Loucy (cell line): Measurements from ENCODE around the gene APOC4.

Source experiments
- H2AFZ ChIP-seq: fragments of 200-600 bp; sonication (generic); 2 replicates; pipeline ENCODE4 v1.6.0; 2016; ENCODE audit warnings: antibody characterized with exemption, mild to moderate bottlenecking, low read length, moderate library complexity
- H3F3A ChIP-seq: fragments of 200-600 bp; 2 replicates; pipeline ENCODE4 v1.6.0; 2016; ENCODE audit warnings: antibody characterized with exemption, low read depth, mild to moderate bottlenecking
- H3K27me3 ChIP-seq: fragments of 200-600 bp; sonication (generic); 2 replicates; pipeline ENCODE4 v1.6.1; 2014; ENCODE audit warnings: low read length, mild to moderate bottlenecking; ENCODE audit not compliant: insufficient read depth, poor library complexity, severe bottlenecking
- H3K36me3 ChIP-seq: fragments of 200-600 bp; sonication (generic); 2 replicates; pipeline ENCODE4 v1.6.1; 2016; ENCODE audit warnings: low read length; ENCODE audit not compliant: insufficient read depth
- H3K4me1 ChIP-seq: fragments of 200-600 bp; sonication (generic); 2 replicates; pipeline ENCODE4 v1.5.1; 2014; ENCODE audit warnings: low read length, mild to moderate bottlenecking; ENCODE audit not compliant: insufficient read depth, poor library complexity, severe bottlenecking
- H3K4me2 ChIP-seq: fragments of 200-600 bp; sonication (generic); 2 replicates; pipeline ENCODE4 v1.6.0; 2014; ENCODE audit warnings: antibody characterized with exemption, low read length, low read depth, mild to moderate bottlenecking; ENCODE audit not compliant: poor library complexity, severe bottlenecking
- H3K4me3 ChIP-seq: fragments of 200-600 bp; sonication (generic); 2 replicates; pipeline ENCODE4 v1.5.1; 2014; ENCODE audit warnings: low read length, mild to moderate bottlenecking, mixed read lengths; ENCODE audit not compliant: poor library complexity, severe bottlenecking
- H3K79me2 ChIP-seq: fragments of 200-600 bp; sonication (generic); 2 replicates; pipeline ENCODE4 v1.6.1; 2014; ENCODE audit warnings: low read length; ENCODE audit not compliant: insufficient read depth
- H3K9ac ChIP-seq: fragments of 200-600 bp; sonication (generic); 2 replicates; pipeline ENCODE4 v1.6.0; 2014; ENCODE audit warnings: mild to moderate bottlenecking, low read depth, low read length, moderate library complexity; ENCODE audit not compliant: poor library complexity, severe bottlenecking
- H3K9me2 ChIP-seq: fragments of 200-600 bp; sonication (generic); replicated peaks from 2 replicates; pipeline ENCODE4 v1.6.1; 2016; ENCODE audit warnings: low read depth, low read length, mixed read lengths
- H3K9me3 ChIP-seq: fragments of 200-600 bp; sonication (generic); 2 replicates; pipeline ENCODE4 v1.6.1; 2014; ENCODE audit warnings: mild to moderate bottlenecking, antibody characterized with exemption, low read length, low read depth; ENCODE audit not compliant: insufficient read depth
- H4K20me1 ChIP-seq: fragments of 200-600 bp; sonication (generic); 2 replicates; pipeline ENCODE4 v1.6.0; 2014; ENCODE audit warnings: antibody characterized with exemption, low read length, mild to moderate bottlenecking; ENCODE audit not compliant: insufficient read depth, poor library complexity, severe bottlenecking
- CTCF ChIP-seq: fragments of 200-600 bp; sonication (generic); conservative IDR thresholded peaks from 2 replicates; pipeline ENCODE4 v1.5.1; 2014; ENCODE audit warnings: mild to moderate bottlenecking, antibody characterized with exemption, low read length
- EZH2phosphoT487 ChIP-seq: fragments of 200-600 bp; IDR thresholded peaks from 2 replicates; pipeline ENCODE4 v1.6.1; 2018; ENCODE audit warnings: antibody characterized with exemption, mild to moderate bottlenecking, moderate library complexity, borderline replicate concordance

APOC4 gene

DNA sequence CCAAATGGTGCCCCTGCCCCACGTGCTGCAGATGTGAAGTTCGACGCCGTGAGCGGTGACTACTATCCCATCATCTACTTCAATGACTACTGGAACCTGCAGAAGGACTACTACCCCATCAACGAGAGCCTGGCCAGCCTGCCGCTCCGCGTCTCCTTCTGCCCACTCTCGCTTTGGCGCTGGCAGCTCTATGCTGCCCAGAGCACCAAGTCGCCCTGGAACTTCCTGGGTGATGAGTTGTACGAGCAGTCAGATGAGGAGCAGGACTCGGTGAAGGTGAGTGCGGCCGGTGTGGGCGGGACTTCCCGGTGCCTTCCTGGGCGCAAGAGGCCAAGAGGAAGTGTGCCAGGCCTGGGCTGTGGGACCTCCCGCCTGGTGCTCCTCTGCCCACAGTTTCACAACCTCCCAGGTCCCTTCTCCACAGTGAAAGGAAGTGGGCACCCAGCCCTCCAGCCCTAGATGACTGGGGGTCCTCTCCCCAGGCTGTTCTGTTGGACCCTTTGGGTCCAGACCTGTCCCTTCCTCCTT is 45.2 kb downstream of the APOC4 start:
- no peaks in the 10 kb centered on the region for H4K20me1 ChIP-seq
- no peak overlapping the region for H3K9ac ChIP-seq
- H2AFZ ChIP-seq = no peak overlapping the region
- no peaks in the 10 kb centered on the region for H3K9me2 ChIP-seq
- TF ChIP-seq EZH2phosphoT487 (no peak), CTCF (no peak)
- H3K36me3 ChIP-seq = peaks cover 67% of the 10 kb centered on the region; the same call in 1 of the 2 replicates
- H3K27me3 ChIP-seq = no peaks in the 10 kb centered on the region
- H3K4me1 ChIP-seq = no peaks in the 10 kb centered on the region
- H3K4me2 ChIP-seq = no peak overlapping the region
- no peaks in the 10 kb centered on the region for H3K9me3 ChIP-seq
- no peaks in the 10 kb centered on the region for H3K79me2 ChIP-seq
- H3K4me3 ChIP-seq = no peak overlapping the region
- no peaks in the 10 kb centered on the region for H3F3A ChIP-seq

GRCh38 chr19:44988273-44988672 is 46.2 kb downstream of the APOC4 start:
- Histone ChIP-seq H3K27me3 (no peaks in the 10 kb centered on the region), H3K9me2 (no peaks in the 10 kb centered on the region), H3K4me1 (no peaks in the 10 kb centered on the region), H3K9me3 (no peaks in the 10 kb centered on the region), H2AFZ (no peak overlapping the region), H3K36me3 (peaks cover 69% of the 10 kb centered on the region; the same call in 1 of the 2 replicates), H3K4me2 (no peak overlapping the region), H3F3A (no peaks in the 10 kb centered on the region), H3K9ac (no peak overlapping the region), H3K4me3 (no peak overlapping the region), H3K79me2 (no peaks in the 10 kb centered on the region), H4K20me1 (no peaks in the 10 kb centered on the region)
- no peak for TF ChIP-seq EZH2phosphoT487
- no peak for TF ChIP-seq CTCF

DNA sequence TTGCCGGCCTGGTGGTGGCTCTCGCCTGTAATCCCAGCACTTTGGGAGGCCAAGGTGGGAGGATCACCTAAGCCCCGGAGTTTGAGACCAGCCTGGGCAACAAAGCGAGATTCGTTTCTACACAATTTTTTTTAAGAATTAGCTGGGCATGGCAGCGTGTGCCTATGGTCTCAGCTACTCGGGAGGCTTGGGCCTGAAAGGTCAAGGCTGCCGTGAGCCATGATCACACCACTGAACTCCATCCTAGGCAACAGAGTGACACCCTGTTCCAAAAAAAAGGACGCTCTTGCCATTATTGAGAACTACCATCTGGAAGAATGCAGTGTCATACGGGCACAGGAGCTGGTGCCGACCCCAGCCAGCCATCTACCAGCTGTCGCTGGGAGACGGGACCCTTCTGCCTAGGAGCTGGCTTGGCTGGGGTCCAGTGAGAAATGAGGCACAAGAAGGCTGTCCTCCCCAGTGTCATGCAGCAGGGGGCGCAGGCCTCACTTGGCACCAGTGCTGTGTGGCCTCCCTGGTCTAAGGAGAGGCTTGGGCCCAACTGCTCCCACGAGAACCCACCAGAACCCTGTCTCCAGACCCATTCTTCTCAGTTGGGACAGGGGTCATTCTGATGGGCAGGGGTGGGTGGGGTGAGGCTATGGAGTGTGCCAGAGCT is 47.0 kb downstream of the APOC4 start:
- peaks cover 69% of the 10 kb centered on the region; the same call in 1 of the 2 replicates for H3K36me3 ChIP-seq
- no peak for TF ChIP-seq EZH2phosphoT487
- TF ChIP-seq CTCF = peak; percentile 67
- H4K20me1 ChIP-seq = no peaks in the 10 kb centered on the region
- H3K9ac ChIP-seq = no peak overlapping the region
- no peaks in the 10 kb centered on the region for H3F3A ChIP-seq
- no peaks in the 10 kb centered on the region for H3K79me2 ChIP-seq
- no peaks in the 10 kb centered on the region for H3K9me2 ChIP-seq
- no peak overlapping the region for H3K4me2 ChIP-seq
- no peaks in the 10 kb centered on the region for H3K4me1 ChIP-seq
- no peaks in the 10 kb centered on the region for H3K27me3 ChIP-seq
- no peaks in the 10 kb centered on the region for H3K9me3 ChIP-seq
- no peak overlapping the region for H3K4me3 ChIP-seq
- H2AFZ ChIP-seq = no peak overlapping the region
